Left colon (tissue), 2 donors: ENCODE data around the gene RRAS. TPM values are rescaled to one million over a fixed set of nuclear protein-coding genes. Genes with fewer than 3 reads are reported as not detected.

Experiments
- ATAC-seq: fragments of 200-7000 bp; cut with Tn5 transposase; one replicate; pipeline ENCODE4 v1.9.1; 2020; ENCODE audit warnings: mild to moderate bottlenecking, moderate library complexity
- DNase-seq, 2 donors: peaks; one replicate each; pipeline ENCODE4 v3.0.0-alpha.2; 2020
- intact Hi-C, 2 donors: fragments of 100-400 bp; cut with DNase I in 1 of 2; cut with micrococcal nuclease in 1 of 2; formaldehyde crosslinking; loops; one replicate each; pipeline versions ENCODE4 v1.11.2 to v1.14.0; 2022; cut with DNase I, micrococcal nuclease
- total RNA-seq, 2 donors: library from RNA; stranded (reverse); fragmentation: NEBNext Ultra II Directional; extraction: Animal tissue kit (Norgen Biotek cat#: 25700); gene quantifications; one replicate each; pipeline ENCODE4 v1.2.1, GENCODE V29; 2021
- donor health status: DM: no; HTN: no; CAD: no.
- donor health status: DM: yes; HTN: yes; CAD: no.

Gene RRAS
- total RNA-seq, 2 donors from 2014 or later = 41.7 to 76.6 TPM

DNA sequence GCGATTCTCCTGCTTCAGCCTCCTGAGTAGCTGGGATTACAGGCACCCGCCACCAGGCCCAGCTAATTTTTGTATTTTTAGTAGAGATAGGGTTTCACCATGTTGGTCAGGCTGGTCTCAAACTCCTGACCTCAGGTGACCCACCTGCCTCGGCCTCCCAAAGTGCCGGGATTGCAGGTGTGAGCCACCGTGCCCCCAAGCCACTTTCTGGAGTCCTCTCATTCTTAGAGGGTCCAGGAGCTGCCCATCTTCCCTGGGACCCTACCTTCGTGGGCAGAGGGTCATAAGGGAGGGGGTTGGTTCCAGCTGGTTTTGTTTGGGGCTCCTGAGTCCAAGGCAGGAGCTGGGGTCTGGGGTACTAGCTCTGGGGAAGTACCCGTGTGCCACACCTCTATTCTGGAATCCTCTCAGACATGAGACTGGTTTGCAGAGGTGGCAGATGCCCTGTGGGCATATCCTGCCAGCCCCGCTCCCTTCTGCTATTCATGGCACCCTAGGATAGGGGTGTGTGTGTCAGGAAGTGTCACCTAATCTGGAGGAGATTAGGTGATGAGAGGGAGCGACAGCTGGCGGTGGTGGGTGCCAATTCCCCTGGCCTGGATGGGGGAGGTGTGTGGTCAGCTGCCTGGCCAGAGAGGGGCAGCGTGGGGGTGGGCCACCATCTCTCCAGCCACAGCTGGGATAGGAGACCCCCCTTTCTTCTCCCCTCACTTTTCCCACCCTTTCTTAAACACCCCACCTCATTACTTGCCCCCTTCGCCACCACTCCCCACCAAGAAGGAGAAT lies 39.2 kb upstream of the RRAS start:
- ATAC-seq = no peak
- intact Hi-C loops = no loop called here
- no peak for DNase-seq

DNA sequence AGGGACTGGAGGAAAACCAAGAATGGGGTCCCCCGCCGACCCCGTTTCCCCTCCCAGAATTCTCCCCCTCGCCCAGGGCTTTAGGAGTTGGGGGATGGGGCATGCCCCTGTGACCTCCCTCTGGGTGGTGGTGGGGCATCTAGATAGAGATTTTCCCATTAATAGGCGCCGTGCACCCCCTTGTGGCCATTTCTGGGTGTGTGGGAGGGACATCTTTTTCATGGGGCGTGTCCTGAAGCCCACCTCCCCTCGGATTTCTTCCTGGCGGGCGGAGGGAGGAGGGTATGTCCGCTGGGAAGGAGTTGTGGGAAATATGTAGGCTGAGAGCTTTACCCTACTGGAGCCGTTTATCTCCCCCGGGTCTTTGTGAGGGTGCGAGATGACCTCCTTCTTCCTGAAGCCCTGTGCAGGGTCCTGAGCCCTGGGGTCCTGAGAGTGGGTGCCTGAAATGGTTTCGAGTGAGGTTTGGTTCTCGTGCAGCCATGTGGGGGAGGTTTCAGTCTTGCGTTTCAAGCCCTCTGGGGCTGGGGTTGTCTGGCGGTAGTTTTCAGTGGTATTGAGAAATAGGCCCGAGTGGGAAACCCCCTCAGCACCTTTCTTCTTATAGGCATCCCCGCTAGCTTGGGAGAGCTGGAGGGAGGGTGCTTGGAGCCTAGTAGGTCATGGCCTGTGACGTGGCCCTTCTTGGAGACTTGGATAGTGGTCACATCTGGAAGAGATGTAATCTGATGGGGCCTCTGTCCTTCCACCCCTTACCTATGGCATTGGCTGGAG lies 38.1 kb upstream of the RRAS start:
- intact Hi-C loops = no loop called here
- no peak for ATAC-seq
- DNase-seq = peak; percentile 69 to 85

DNA sequence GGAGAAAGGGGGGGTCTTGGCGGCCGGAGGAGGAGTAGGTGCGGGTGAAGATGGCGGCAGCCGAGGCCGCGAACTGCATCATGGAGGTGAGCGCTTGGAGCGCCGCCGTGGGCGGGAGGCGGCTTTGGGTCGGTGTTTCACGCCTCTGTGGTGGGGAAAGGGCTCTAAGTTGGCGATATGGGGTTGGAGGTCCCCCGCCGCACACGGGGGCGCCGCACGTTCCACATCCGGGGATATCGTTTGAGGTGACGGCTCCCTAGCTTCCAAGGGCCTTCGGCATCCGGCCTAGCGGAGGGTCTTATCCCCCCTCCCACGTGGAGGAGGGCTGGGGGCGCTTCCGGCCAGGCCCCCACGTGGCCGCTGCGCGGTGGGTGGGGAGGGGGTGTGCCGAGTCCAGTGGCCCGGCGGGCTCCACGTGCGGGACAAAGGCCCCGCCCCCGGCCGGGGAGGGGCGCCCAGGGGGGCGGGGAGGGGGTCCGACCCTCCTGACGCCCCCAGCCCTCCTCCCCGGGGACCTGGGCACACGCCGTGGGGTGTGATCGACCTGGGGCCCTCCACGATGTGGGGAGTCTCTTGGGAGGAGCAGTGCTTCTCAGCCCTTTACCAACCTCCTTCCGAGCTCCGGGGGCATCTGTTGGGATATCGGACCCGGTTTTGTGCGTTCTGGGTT lies 37.4 kb upstream of the RRAS start, which contains the start of gene PRMT1:
TSS of gene PRMT1 (plus strand) at position 41 of the 670 bp plus-strand sequence. CDS start at position 51, 10 bp downstream.
- DNase-seq (peak in 1 of 2 donors; percentile 61), ATAC-seq (peak; percentile 10)
- intact Hi-C loops = no loop called here

DNA sequence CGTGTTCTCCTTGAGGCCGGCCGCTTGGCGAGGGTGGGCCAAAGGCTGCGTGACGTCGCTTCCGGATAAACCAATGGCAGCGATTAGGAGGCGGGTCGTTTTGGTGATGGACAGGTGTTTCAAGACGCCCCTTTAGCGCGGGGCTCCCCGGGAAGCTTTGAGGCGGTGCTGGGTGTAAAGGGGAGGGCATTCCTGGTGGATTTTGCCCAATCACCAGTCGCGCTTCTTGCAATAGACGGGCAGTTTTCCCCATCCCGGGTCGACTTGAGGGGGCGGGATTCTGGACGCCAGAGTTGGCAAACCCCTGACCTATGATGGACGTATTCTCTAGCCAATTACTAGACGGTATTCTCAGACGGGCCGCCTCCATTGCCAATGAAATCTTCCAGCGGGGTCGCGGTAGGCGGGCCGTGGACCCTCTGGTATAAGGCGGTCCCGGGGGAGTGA lies 36.9 kb upstream of the RRAS start:
- intact Hi-C loops = no loop called here
- DNase-seq (peak; percentile 99 to 100), ATAC-seq (peak; percentile 78)

DNA sequence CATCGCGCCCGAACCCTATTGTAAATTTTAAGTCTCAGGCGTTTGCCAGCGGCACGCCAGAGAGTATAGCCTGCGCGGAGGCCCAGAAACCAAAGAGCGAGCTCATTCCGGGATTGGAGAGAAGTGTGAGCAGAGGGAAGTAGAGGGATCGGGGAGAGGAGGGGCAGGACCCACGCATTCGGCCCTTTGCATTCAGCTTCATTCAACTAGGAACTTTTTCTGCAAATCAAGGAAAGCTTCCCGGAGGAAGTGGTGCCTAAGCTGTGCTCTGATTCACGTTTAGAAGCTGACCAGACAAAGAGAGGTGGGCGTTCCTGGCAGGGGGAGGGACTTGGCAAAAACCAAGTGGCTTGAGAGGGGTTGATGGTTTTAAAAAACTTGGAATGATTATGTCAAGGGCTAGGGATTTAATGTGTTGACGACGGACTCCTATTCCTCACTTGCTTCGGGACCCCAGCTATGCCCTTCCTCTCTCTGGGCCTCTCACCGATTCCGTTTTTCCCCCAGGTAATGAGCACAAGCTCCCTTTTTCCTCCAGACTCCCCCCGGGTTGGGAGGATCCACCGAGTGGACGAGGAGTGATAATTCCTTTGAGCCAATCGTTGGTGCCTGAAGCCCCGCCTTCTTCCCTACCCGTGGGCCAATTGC lies 36.3 kb upstream of the RRAS start:
- intact Hi-C loops = no loop called here
- ATAC-seq (peak; percentile 59), DNase-seq (peak; percentile 87)

DNA sequence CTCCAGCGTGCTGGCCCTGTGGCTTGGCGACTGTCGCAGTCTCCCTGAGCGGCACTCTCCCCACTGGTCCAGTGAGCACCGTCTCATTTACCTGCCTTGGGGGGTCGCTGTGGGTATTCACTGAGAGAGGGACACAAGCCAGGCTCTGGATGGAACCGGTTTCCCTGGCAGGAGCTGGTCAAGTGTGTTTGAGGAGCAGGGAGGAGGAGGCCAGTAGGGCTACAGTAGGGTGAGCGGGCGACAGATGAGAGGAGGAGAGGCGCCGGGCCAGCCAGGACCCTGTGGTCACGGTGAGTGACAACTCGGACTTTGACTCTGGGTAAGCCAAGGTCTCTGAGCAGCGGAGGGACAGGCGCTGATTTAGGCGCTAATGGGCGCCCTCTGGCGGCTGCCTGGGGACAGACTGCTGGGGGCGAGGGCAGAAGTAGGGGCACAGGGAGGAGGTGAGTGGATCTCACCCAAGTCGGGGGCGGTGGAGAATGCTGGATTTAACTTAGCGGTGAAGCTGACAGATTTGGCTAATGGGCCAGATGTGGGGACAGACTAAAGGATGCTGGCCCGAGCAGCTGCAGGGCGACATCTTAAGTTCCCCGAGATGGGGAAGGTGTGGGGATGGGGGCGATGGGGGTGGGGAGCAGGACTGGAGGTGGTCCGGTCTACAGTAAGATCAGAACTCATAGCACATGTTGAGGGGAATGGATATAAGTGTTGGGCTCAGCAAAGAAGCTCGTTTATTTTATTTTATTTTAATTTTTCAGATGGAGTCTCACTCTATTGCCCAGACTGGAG lies 32.4 kb upstream of the RRAS start:
- ATAC-seq = peak; percentile 26
- intact Hi-C loops = no loop called here
- DNase-seq = peak; percentile 78 to 85

DNA sequence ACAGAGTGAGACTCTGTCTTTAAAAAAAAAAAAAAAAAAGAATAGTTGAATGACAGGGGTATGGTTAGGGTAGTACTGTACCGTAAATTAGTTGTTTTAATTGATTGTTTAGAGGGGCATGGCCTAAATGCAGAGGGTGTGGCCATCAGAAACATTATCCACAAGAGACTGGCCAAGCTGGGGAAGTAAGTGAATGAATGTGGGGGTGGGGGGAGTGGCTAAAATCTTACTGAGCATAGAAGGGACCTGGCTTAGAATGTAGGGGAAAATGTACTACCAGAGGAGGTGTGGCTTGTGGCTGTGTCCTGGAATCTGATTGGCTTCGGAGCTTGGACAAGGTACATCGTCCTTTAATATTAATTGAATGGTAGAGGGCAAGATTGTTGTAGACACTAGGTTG lies 29.6 kb upstream of the RRAS start:
- ATAC-seq (no peak), DNase-seq (no peak)
- intact Hi-C loops = no loop called here

DNA sequence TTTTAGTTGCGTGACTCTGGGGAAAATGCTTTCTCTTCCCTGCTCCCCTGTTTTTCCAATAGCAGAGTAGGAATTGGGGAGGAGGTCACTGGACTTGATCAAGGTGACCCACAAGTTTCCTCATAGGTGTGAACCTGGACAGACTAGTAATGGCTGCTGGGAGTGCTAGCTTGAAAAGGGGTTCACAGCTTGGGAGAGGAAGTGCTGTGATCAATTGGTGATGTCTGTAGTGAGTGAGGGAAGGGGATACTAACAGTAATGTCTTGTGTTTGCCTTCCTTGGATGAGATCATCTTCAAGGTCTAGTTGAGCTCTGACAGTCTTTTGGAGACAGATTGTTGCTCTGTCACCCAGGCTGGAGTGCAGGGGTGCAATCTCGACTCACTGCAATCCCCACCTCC lies 27.5 kb upstream of the RRAS start:
- no peak for ATAC-seq
- DNase-seq = no peak
- intact Hi-C loops = no loop called here

DNA sequence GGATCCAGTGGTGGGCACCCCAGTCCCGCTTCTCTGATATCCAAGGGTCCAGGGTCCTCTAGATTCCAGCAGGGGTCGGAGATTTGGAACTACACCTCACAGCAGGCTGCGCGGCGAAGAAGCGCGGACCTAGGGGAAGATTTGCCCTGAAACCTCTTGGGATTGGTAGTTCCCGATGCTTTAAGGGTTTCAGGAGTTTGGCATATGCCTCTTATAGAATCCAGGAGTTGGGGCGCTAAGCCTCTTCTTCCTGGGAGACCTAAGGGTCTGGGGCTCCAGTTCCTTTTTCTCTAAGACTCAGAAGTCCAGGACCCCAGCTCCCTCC lies 26.1 kb upstream of the RRAS start:
- ATAC-seq (no peak), DNase-seq (no peak)
- intact Hi-C loops = no loop called here

DNA sequence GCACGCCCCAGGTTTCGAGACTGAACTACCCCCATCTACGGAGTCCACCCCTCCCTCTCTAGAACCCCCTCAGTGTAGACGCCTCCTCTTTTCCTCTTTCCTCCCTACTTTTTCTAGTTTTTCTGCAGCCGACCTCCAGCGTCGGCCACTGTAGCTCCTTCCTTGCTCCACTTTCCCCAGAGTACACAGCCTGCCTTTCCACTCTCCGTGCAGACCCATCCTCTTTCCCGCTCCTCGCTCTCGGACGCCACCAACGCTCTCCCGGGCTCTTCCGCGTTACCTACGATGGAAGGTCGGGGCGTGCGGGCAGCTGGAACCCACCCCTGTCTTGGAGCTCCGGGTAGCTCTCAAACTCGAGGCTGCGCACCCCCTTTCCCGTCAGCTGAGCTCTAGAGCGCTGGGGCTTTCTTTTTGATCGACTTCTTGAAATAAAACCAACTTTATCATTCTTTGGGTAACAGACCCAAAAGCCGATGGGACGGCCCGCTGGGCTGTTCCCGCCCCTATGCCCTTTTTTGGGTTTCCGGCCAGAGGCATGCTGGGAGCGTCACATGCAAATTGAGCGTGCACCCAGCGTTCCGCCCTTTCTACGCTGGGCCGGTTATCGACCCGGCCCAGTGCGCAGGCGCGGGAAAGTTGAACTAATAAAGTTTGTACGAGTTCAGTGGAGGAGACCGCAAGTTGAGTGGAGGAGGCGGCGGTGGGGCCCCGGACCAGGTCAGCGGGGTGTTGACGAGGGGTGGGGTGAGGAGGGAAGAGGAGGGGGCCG lies 25.6 kb upstream of the RRAS start, which contains the start of the genes BCL2L12 and IRF3:
TSS of gene BCL2L12 (plus strand) at position 583 of the 769 bp plus-strand sequence. CDS start 760 bp downstream, outside the sequence.
TSS of gene IRF3 (minus strand) at position 507 of the 769 bp plus-strand sequence. CDS start 1,019 bp downstream, outside the sequence.
- DNase-seq = peak; percentile 98 to 99
- ATAC-seq = peak; percentile 85
- intact Hi-C loops = no loop called here

DNA sequence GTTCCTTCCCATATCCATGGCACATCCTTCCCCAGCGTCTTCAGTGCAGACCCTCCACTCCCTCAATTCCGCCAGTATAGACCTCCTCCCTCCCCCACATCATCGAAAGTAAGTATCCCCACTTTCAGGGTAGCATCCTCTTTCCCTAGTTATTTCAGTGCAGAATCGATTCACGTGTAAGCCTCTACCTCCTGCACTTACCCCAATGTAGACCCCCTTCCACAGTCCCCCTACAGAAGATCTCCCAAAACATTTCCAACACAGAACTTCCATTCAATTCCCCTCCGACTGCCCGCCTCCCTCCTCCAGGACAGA lies 25.1 kb upstream of the RRAS start:
- ATAC-seq = no peak
- intact Hi-C loops = no loop called here
- DNase-seq = no peak

DNA sequence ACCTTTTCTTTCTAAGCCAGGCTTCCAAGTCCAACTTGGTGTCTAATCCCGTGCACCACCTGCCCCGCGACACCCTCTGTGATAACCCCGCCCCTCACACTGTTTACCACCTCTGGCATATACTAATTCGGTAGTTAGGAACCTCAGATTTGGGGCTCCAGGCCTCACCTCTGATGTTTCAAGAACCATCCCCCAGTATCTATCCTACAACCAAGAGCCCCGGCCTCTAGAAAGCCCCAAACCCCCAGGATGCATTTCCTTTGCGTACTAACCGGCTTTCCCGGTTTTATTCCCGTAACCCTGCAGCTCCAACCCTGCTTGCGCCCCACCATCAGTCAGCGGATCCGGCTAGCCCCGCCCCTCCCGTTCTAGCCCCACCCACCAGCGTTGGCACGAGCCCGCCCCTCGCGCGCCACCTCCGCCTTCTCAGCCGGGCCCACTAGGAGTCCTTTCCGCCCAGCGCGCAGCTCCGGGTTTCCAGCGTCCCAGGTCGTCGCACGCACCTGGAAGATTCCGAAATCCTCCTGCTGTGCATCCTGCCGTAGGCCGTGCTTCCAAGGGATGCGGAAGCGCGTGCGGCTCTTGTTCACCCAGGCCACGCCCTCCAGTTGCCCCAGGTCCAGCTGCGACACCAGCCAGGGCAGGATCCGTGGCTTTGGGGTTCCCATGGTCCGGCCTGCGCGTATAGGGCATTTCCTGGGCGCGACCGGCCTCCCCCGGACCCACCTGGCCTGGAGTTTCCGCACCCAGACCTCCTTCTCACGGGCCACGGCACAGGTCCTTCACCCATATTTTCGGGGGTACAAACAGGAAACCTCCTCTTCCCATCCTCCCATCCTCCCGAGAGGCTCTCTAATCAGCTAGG lies 24.5 kb upstream of the RRAS start:
- intact Hi-C loops = no loop called here
- DNase-seq (peak; percentile 91 to 97), ATAC-seq (peak; percentile 78)

DNA sequence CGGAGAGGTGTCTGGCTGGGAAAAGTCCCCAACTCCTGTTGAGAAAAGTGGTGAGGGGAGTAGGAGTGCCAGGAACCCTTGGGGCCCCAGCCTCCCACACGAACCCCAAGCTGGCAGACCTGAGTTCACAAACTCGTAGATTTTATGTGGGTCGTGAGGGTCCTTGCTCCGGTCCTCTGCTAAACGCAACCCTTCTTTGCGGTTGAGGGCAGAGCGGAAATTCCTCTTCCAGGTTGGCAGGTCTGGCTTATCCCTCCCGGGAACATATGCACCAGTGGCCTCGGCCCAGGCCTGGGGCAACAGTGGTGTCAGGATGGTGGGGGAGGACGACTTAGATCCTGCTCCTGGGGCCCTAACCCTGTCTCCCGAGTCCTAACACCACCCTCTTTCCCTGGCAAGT lies 23.3 kb upstream of the RRAS start:
- DNase-seq = no peak
- ATAC-seq = no peak
- intact Hi-C loops = no loop called here

DNA sequence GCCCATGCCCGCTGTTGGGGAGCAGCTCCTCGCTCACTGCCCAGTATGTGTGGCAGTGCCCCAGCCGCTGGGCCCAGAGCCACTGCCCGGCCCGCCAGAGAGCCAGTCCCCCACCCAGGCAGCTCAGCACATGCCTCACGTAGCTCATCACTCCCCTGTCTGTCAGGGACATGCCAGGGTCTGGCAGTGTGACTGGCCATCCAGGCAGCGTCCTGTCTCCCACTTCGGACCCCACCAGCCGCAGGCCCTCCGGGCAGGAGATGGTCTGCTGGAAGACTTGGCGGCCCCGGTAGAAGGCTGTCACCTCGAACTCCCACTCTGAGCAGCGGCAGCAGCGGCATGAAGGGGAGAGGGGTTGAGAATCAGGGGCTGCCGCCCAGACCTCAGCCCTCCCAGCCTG lies 22.1 kb upstream of the RRAS start:
- intact Hi-C loops = no loop called here
- DNase-seq = no peak
- no peak for ATAC-seq

DNA sequence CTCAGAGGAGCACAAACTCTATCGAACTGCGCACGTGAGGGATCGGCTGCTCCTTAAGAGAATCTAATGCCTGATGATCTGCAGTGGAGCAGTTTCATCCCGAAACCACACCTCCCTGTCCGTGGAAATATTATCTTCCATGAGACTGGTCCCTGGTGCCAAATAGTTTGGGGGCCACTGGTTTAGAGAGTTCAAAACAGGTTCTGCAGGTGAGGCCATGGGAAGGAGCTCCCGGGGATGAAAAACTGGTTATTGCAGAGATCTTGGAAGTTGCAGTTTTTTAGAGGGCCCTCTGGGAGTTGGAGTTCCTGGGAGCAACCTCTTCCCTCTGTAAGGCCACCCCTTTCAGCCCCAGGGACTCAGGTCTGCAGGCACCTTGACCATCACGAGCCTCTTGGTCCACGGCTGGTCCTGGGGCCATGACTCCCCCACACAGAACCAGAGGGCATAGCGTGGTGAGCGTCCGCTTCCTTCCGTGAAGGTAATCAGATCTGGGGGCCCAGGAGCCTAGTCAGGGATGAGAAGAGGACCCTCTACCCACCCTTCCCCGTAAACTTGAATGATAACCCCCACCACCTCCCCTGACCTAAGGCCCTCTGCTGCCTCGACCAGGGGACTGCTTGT lies 20.5 kb upstream of the RRAS start:
- ATAC-seq (no peak), DNase-seq (no peak)
- intact Hi-C loops = no loop called here
